ENCODE results near the gene LARP6.
"Not testable (repeated sequence)": the region's sequence is repeated elsewhere in the genome, so short reads cannot be mapped to it uniquely, and the experiment has no call there.

LARP6 gene

DNA sequence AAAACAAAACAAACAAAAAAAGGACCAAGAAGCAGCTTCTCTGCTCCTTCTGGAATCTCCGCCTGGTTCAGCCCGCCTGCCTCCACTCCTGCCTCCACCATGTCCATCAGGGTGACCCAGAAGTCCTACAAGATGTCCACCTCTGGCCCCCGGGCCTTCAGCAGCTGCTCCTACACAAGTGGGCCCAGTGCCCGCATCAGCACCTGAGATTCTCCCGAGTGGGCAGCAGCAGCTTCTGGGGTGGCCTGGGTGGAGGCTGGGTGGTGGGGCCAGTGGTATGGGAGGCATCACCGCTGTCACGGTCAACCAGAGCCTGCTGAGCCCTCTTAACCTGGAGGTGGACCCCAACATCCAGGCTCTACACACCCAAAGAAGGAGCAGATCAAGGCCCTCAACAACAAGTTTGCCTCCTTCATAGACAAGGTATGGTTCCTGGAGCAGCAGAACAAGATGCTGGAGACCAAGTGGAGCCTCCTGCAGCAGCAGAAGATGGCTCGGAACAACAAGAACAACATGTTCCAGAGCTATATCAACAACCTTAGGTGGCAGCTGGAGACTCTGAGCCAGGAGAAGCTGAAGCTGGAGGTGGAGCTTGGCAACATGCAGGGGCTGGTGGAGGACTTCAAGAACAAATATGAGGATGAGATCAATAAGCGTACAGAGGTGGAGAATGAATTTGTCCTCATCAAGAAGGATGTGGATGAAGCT is 4.8 kb upstream of the LARP6 start:
- DNase-seq, result not testable (repeated sequence)

- no peak for DNase-seq
Observed at GRCh38 chr15:70857562-70858285, 3.8 kb upstream of the LARP6 start.

GRCh38 chr15:70856884-70857561 is 3.1 kb upstream of the LARP6 start:
- DNase-seq, result no peak

- DNase-seq, result no peak
Observed at GRCh38 chr15:70856177-70856883, 2.4 kb upstream of the LARP6 start.

DNA sequence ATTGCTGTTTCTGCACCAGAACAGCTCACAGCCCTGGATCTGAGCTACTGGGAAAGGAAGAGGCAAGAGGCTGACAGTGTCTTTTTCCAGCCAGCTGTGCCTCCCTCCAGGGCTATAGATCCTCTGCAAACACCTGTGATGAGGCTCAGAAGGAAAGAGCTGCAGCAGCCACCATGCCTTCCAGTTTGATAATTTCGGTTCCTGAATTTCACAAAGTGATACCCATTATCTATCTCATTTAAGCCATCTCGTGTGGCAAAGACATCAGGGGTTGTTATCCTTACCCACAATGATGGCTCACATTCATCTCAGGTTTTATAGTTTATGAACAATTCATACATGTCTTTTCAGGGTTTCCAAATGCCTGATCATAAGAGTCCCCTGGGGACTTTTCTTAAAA is 1.8 kb upstream of the LARP6 start:
- DNase-seq, result no peak

DNA sequence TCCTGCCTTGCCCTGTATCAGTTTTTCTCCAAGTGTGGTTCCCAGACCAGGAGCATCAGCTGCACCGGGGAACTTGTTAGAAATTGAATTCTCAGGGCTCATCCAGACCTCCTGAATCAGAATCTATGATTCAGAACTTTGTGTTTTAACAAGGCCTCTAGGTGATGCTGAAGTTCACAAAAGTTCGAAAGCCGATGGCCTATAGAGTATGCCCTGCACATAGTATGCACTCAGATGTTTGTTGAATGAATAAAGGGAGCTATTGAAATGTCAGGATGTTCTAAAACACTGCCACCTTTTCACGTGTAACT is 664 bp upstream of the LARP6 start:
- no peak for DNase-seq

- no peak for DNase-seq
Observed at GRCh38 chr15:70853318-70853972, 512 bp downstream of the LARP6 start.

GRCh38 chr15:70852501-70853317 is 1.2 kb downstream of the LARP6 start:
- no peak for DNase-seq

- DNase-seq, result no peak
Observed at GRCh38 chr15:70851889-70852288, 2.1 kb downstream of the LARP6 start.

DNA sequence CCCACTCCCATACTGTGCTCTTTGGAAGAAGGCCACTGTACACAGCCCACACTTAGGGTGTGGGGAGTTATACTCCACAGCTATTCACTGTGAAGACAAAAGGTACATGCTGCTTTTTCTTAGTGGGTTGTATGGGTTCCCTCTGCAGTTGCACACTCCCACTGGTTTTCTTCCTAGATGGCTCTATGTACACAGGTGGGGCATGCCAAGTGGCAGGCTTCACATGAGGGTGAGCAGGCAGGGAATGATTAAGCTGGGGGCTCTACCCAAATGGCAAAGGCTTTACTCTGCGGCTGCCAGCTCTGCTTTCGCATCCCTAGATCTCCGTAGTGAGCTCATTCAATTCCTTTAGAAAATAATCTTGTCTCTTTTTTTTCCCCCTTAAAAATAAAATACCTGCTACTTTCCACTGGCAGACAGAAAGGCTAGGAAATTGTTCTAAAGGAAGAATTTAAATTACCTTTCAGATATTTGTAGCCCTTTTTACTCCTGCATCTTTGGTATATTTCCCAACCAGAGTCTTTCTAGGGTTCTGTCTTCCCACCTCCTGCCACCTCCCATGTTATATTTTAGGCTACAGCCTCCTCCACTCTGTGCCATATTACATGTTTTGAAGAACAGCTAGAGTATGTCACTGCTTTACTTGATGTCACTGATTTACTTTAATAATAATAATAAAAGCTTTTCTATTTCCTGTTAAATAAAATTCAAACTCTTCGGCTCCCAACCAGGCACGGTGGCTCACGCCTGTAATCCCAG is 8.2 kb downstream of the LARP6 start:
- DNase-seq, result no peak

DNA sequence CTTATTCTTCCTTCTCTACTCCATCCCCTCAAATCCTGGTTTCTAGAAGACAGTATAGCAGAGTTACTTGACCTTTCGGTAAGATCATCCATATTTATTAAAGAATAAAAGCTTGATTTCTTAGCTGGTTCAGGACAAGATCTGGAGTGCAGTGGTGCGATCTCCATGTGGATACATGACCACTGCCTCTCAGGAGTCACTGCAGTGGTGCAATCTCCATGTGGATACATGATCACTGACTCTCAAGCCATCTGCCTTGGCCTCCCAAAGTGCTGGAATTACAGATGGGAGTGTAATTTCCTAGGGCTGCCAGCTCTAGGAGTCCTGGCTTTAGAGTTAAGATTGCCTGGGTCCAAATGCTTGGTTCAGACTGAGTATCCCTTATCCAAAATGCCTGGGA is 16.5 kb downstream of the LARP6 start:
- DNase-seq, result no peak

- DNase-seq, result no peak
Observed at GRCh38 chr15:70835841-70836240, 18.1 kb downstream of the LARP6 start.

- no peak for DNase-seq
Observed at GRCh38 chr15:70835415-70835814, 18.5 kb downstream of the LARP6 start.

DNA sequence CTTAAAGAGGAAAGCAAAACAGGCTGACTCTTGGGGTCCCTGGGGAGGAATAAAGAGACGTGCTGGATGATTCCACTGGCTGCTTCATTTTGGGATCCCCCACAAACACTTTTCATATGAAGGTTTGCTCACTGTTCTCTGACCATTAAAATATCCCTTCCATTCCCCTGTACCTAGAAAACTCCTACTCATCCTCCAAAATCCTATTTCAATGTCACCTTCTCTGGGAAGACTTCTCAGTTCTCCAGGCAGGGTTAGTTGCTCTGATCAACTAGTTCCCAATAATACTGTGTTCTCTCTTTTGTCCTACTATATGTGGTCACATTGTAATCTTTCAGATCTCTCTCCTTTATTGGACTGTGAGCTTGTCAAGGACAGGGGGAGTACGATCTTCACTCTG is 19.0 kb downstream of the LARP6 start:
- DNase-seq, result no peak

DNA sequence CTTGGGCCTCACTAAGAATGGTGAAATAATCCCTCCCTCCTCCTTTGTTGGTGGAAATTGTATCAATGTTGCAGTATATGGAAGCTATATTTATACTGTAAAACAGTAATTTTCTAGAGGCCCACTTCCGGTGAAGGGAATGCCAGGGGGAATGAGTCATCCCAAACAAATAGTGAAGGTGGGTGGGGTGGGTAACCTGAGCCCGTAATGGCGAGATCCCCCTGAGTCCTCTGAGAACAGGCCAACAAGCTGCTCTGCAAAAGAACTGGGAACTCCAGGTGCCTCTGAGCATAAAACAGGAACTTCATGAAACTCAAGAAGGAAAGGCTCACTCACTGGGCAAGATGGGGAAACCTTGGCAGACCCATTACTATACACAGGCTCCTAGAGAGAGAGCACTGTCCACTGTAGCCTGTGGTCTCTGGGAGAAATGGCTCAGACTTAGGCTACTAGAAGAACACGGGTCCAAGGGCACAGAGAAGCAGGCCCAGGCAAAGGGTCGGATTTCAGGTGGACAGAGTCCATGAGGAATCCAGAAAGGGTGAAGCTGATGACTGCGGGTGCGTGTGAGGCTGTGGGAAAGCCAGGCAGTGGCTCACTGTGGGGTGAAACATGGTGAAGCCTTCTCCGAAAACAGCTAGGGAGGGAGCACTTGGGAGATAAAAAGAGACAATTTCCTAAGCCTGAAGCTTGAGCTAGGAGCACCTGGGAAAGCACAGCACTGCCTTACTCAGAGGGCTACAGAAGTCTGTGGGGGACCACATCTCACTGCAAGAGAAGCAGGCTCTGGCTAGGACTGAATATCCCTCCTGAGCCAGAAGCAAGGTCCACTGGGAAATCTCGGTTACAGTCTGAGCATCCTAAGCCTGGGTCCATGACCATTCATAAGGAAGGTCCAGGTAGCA is 19.8 kb downstream of the LARP6 start:
- DNase-seq, result no peak

- no peak for DNase-seq
Observed at GRCh38 chr15:70833422-70833821, 20.5 kb downstream of the LARP6 start.

DNA sequence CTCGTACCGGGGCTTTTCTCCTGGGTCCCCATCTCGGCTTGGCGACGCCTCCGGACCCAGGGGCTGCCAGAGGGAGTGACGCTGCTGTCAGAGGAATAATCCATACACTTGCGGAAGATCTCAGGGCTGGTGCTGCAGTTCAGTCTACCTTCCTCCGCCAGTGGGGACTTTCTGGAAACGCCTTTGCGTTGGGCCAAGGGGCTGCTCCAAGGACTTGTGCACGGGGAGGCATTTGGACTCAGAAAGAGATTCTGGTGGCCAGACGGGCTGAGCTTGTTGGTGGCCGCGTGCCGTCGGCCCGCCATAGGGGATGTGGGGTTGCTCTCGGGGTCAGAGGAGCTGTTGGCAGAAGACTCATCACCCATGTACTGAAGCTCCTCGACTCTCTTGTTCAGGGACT is 21.8 kb downstream of the LARP6 start:
- no peak for DNase-seq

- no peak for DNase-seq
Observed at GRCh38 chr15:70831094-70831911, 22.7 kb downstream of the LARP6 start.

GRCh38 chr15:70830615-70831014 is 23.3 kb downstream of the LARP6 start:
- no peak for DNase-seq
